Measurements from ENCODE around the gene AWAT2. TPM values are rescaled to one million over a fixed set of nuclear protein-coding genes. Genes with fewer than 3 reads are reported as not detected.

The AWAT2 gene
- polyA plus RNA-seq, 4 donors = 0.03 TPM; not detected in 3

DNA sequence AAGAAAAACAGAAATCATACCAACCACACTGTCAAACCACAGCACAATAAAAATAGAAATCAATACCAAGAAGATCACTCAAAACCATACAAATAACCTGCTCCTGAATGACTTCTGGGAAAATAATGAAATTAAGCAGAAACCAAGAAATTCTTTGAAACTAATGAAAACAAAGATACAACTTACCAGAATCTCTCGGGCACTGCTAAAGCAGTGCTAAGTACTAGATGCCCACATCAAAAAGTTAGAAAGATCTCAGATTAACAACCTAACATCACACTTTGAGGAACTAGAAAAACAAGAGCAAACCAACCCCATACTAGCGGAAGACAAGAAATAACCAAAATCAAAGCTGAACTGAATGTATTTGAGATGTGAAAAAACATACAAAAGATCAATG, 33.2 kb downstream of the AWAT2 start:
- WGBS, 3 donors = 73 to 95% (median 78%) methylated on average over 2 of the region's 2 CpGs
- peaks cover 0 to 15% (median 0%) of the 10 kb centered on the region in 3 donors for H3K4me1 ChIP-seq (ENCODE audit: control insufficient read depth in 3 of 3, insufficient read depth in 2 of 3, low read depth in 1 of 3, low read length in 2 of 3)
- H3K4me3 ChIP-seq (ENCODE audit: low read depth in 1 of 3, low read length in 3 of 3) = no peak overlapping the region
- H3K9me3 ChIP-seq (ENCODE audit: control insufficient read depth in 2 of 2, insufficient read depth in 1 of 2, low read depth in 1 of 2, low read length in 1 of 2) = no peaks in the 10 kb centered on the region
- no peaks in the 10 kb centered on the region for H3K36me3 ChIP-seq (ENCODE audit: control insufficient read depth in 3 of 3, insufficient read depth in 2 of 3, low read depth in 1 of 3, low read length in 3 of 3)
- no peak overlapping the region for H3K27ac ChIP-seq (ENCODE audit: low read depth in 1 of 3, low read length in 2 of 3)
- H3K27me3 ChIP-seq (ENCODE audit: control insufficient read depth in 3 of 3, insufficient read depth in 3 of 3, low read length in 3 of 3) = no peaks in the 10 kb centered on the region
- no peak for DNase-seq
- no peak for FAIRE-seq

DNA sequence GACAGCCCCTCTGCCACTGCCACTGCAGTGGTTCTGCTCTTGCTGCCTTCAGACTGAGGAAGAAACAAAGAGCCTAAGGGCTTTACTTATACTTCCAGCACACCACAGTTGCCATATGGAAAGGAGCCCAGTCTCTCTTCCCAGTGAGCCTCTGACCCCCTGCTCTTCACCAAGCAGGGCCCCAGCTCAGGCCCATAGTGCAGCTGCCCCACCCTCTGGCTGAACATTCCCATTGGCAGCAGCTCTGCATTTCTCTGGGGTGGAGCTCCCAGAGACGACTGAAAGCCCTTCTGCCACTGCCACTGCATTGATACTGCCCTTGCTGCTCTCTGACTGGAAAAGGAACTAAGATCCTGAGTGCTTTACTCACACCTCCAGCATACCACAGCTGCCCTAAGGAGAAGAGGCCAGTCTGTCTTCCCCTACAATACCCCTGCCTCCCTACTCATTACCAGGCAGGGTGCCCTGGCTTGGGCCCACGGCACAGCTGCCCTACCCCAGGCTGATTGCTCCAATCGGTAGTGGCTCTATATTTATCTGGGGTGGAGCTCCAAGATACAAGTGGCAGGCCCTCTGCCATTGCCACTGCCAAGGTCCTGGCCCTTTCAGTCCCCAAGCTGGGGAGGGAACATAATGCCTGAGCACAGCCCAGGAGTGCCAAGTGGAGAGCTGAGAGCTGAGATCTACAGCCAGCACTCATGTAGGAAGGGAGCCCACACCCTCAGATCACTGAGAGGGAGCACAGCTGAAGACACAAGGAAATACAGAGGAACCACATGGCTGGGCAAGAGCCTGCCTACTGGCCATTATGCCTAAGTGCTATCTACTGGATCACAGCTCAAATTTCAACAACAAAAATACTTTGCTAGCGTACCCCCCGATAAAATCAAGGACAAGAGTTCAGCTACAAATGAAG, 36.0 kb downstream of the AWAT2 start:
- peaks cover 0 to 15% (median 0%) of the 10 kb centered on the region in 3 donors for H3K4me1 ChIP-seq (ENCODE audit: control insufficient read depth in 3 of 3, insufficient read depth in 2 of 3, low read depth in 1 of 3, low read length in 2 of 3)
- no peaks in the 10 kb centered on the region for H3K9me3 ChIP-seq (ENCODE audit: control insufficient read depth in 2 of 2, insufficient read depth in 1 of 2, low read depth in 1 of 2, low read length in 1 of 2)
- peak in 1 of 2 donors; percentile 52 for DNase-seq
- WGBS, 3 donors = 41 to 52% (median 51%) methylated on average over 5 of the region's 5 CpGs
- H3K36me3 ChIP-seq (ENCODE audit: control insufficient read depth in 3 of 3, insufficient read depth in 2 of 3, low read depth in 1 of 3, low read length in 3 of 3) = no peaks in the 10 kb centered on the region
- H3K4me3 ChIP-seq (ENCODE audit: low read depth in 1 of 3, low read length in 3 of 3) = no peak overlapping the region
- H3K27me3 ChIP-seq (ENCODE audit: control insufficient read depth in 3 of 3, insufficient read depth in 3 of 3, low read length in 3 of 3) = no peaks in the 10 kb centered on the region
- FAIRE-seq = no peak
- peak overlapping the region in 2 of 3 donors; percentile 10 to 86 for H3K27ac ChIP-seq (ENCODE audit: low read depth in 1 of 3, low read length in 2 of 3)

DNA sequence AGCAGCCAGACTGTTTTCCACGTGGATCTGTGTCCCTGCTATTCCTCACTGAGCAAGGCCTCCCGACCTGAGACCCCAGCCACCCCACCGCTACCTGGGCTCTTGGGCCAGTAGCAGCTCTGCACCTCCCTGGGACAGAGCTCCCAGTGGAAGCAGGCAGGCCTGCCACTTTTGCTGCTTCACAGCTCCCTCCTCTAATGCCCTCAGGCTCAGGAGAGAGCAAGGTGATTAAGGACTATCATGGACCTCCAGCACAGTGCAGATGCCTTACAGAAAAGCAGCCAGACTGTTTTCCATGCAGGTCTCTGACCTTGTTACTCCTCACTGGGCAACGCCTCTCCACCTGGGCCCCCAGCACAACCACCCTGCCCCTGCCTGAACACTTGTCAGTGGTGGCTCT, 37.0 kb downstream of the AWAT2 start:
- Histone ChIP-seq H3K4me1 (ENCODE audit: control insufficient read depth in 3 of 3, insufficient read depth in 2 of 3, low read depth in 1 of 3, low read length in 2 of 3) (peaks cover 0 to 15% (median 0%) of the 10 kb centered on the region in 3 donors), H3K9me3 (ENCODE audit: control insufficient read depth in 2 of 2, insufficient read depth in 1 of 2, low read depth in 1 of 2, low read length in 1 of 2) (no peaks in the 10 kb centered on the region), H3K27me3 (ENCODE audit: control insufficient read depth in 3 of 3, insufficient read depth in 3 of 3, low read length in 3 of 3) (no peaks in the 10 kb centered on the region), H3K36me3 (ENCODE audit: control insufficient read depth in 3 of 3, insufficient read depth in 2 of 3, low read depth in 1 of 3, low read length in 3 of 3) (no peaks in the 10 kb centered on the region), H3K27ac (ENCODE audit: low read depth in 1 of 3, low read length in 2 of 3) (peak overlapping the region in 1 of 3 donors; percentile 86), H3K4me3 (ENCODE audit: low read depth in 1 of 3, low read length in 3 of 3) (no peak overlapping the region)
- no peak for FAIRE-seq
- 44 to 76% (median 75%) methylated on average over 3 to 4 of the region's 4 CpGs for WGBS, 3 donors
- no peak for DNase-seq

- FAIRE-seq = no peak
- H3K27ac ChIP-seq (ENCODE audit: low read depth in 1 of 3, low read length in 2 of 3) = no peak overlapping the region
- no peak for DNase-seq
- no peaks in the 10 kb centered on the region for H3K36me3 ChIP-seq (ENCODE audit: control insufficient read depth in 3 of 3, insufficient read depth in 2 of 3, low read depth in 1 of 3, low read length in 3 of 3)
- WGBS, 3 donors = 70 to 82% (median 78%) methylated on average over 2 of the region's 2 CpGs
- H3K4me3 ChIP-seq (ENCODE audit: low read depth in 1 of 3, low read length in 3 of 3) = no peak overlapping the region
- H3K4me1 ChIP-seq (ENCODE audit: control insufficient read depth in 3 of 3, insufficient read depth in 2 of 3, low read depth in 1 of 3, low read length in 2 of 3) = peaks cover 0 to 15% (median 0%) of the 10 kb centered on the region in 3 donors
- no peaks in the 10 kb centered on the region for H3K9me3 ChIP-seq (ENCODE audit: control insufficient read depth in 2 of 2, insufficient read depth in 1 of 2, low read depth in 1 of 2, low read length in 1 of 2)
- H3K27me3 ChIP-seq (ENCODE audit: control insufficient read depth in 3 of 3, insufficient read depth in 3 of 3, low read length in 3 of 3) = no peaks in the 10 kb centered on the region
These were observed 39.8 kb downstream of the AWAT2 start for GRCh38 chrX:70009970-70010369.

DNA sequence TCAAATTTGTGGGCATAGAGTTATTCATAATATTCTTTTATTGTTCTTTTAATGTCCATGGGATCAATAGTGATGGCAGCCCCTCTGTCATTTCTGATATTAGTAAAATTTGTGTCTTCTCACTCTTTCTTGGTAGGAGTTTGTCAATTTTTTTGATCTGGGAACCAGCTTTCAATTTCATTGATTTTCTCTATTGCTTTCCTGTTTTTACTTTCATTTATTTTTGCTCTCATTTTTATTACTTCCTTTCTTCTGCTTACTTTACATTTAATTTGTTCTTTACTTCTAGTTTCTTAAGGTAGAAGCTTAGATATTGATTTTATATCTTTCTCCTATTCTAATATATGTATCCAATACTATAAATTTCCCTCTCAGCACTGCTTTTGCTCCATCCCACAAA, 40.7 kb downstream of the AWAT2 start:
- Histone ChIP-seq H3K9me3 (ENCODE audit: control insufficient read depth in 2 of 2, insufficient read depth in 1 of 2, low read depth in 1 of 2, low read length in 1 of 2) (no peaks in the 10 kb centered on the region), H3K27ac (ENCODE audit: low read depth in 1 of 3, low read length in 2 of 3) (no peak overlapping the region), H3K27me3 (ENCODE audit: control insufficient read depth in 3 of 3, insufficient read depth in 3 of 3, low read length in 3 of 3) (no peaks in the 10 kb centered on the region), H3K4me3 (ENCODE audit: low read depth in 1 of 3, low read length in 3 of 3) (no peak overlapping the region), H3K36me3 (ENCODE audit: control insufficient read depth in 3 of 3, insufficient read depth in 2 of 3, low read depth in 1 of 3, low read length in 3 of 3) (no peaks in the 10 kb centered on the region), H3K4me1 (ENCODE audit: control insufficient read depth in 3 of 3, insufficient read depth in 2 of 3, low read depth in 1 of 3, low read length in 2 of 3) (peaks cover 0 to 12% (median 0%) of the 10 kb centered on the region in 3 donors)
- no peak for FAIRE-seq
- DNase-seq = no peak

- Histone ChIP-seq H3K36me3 (ENCODE audit: control insufficient read depth in 3 of 3, insufficient read depth in 2 of 3, low read depth in 1 of 3, low read length in 3 of 3) (no peaks in the 10 kb centered on the region), H3K27ac (ENCODE audit: low read depth in 1 of 3, low read length in 2 of 3) (no peak overlapping the region), H3K27me3 (ENCODE audit: control insufficient read depth in 3 of 3, insufficient read depth in 3 of 3, low read length in 3 of 3) (no peaks in the 10 kb centered on the region), H3K4me3 (ENCODE audit: low read depth in 1 of 3, low read length in 3 of 3) (no peak overlapping the region), H3K4me1 (ENCODE audit: control insufficient read depth in 3 of 3, insufficient read depth in 2 of 3, low read depth in 1 of 3, low read length in 2 of 3) (peaks cover 0 to 4% (median 0%) of the 10 kb centered on the region in 3 donors), H3K9me3 (ENCODE audit: control insufficient read depth in 2 of 2, insufficient read depth in 1 of 2, low read depth in 1 of 2, low read length in 1 of 2) (no peaks in the 10 kb centered on the region)
- DNase-seq (no peak), FAIRE-seq (no peak)
These were observed 41.8 kb downstream of the AWAT2 start for GRCh38 chrX:70007946-70008345.

DNA sequence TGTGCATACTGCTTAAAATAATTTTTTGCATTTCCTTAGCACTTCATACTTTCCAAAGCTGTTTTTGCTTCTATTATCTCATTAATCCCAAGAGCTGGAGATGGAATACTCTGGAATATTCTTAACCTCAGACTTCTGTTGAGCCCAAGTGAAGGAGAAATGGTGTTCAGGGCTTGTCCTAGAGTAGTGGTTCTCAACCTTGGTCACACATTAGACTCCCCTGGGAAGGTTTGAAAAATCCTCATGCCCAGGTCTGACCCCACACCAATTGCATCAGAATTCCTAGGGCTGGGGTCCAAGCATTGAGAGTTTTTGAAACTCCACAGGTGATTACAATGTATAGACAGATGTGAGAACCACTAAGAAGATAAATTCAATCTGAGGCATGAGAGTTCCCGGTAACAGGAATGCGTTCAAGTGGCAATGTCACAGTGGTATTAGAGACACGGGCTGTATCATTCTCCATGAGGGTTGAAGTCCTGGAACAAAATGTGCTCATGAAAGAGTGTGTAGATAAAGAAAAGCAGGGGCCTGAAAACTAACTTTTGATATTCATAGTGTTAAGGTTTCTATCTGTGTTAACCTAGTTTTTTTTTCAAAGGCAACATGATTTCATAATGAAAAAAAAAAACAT, 47.9 kb downstream of the AWAT2 start:
- Histone ChIP-seq H3K36me3 (ENCODE audit: control insufficient read depth in 3 of 3, insufficient read depth in 2 of 3, low read depth in 1 of 3, low read length in 3 of 3) (no peaks in the 10 kb centered on the region), H3K27me3 (ENCODE audit: control insufficient read depth in 3 of 3, insufficient read depth in 3 of 3, low read length in 3 of 3) (no peaks in the 10 kb centered on the region), H3K4me1 (ENCODE audit: control insufficient read depth in 3 of 3, insufficient read depth in 2 of 3, low read depth in 1 of 3, low read length in 2 of 3) (no peaks in the 10 kb centered on the region), H3K4me3 (ENCODE audit: low read depth in 1 of 3, low read length in 3 of 3) (no peak overlapping the region), H3K9me3 (ENCODE audit: control insufficient read depth in 2 of 2, insufficient read depth in 1 of 2, low read depth in 1 of 2, low read length in 1 of 2) (peaks cover 0 to 3% of the 10 kb centered on the region in 2 donors), H3K27ac (ENCODE audit: low read depth in 1 of 3, low read length in 2 of 3) (no peak overlapping the region)
- WGBS, 3 donors = 74 to 94% (median 93%) methylated on average over 3 of the region's 3 CpGs
- FAIRE-seq (no peak), DNase-seq (no peak)

- DNase-seq (no peak), FAIRE-seq (no peak)
- no peaks in the 10 kb centered on the region for H3K4me1 ChIP-seq (ENCODE audit: control insufficient read depth in 3 of 3, insufficient read depth in 2 of 3, low read depth in 1 of 3, low read length in 2 of 3)
- no peak overlapping the region for H3K27ac ChIP-seq (ENCODE audit: low read depth in 1 of 3, low read length in 2 of 3)
- peaks cover 0 to 3% of the 10 kb centered on the region in 2 donors for H3K9me3 ChIP-seq (ENCODE audit: control insufficient read depth in 2 of 2, insufficient read depth in 1 of 2, low read depth in 1 of 2, low read length in 1 of 2)
- H3K27me3 ChIP-seq (ENCODE audit: control insufficient read depth in 3 of 3, insufficient read depth in 3 of 3, low read length in 3 of 3) = no peaks in the 10 kb centered on the region
- WGBS, 3 donors = 71 to 88% (median 82%) methylated on average over 2 of the region's 2 CpGs
- no peak overlapping the region for H3K4me3 ChIP-seq (ENCODE audit: low read depth in 1 of 3, low read length in 3 of 3)
- no peaks in the 10 kb centered on the region for H3K36me3 ChIP-seq (ENCODE audit: control insufficient read depth in 3 of 3, insufficient read depth in 2 of 3, low read depth in 1 of 3, low read length in 3 of 3)
These were observed 48.5 kb downstream of the AWAT2 start for GRCh38 chrX:70001269-70001668.

Measured in small intestine (tissue), 7 donors.